UCSD-AML1 (cell line): Measurements from ENCODE around the gene PRCD.
A peak's percentile ranks its signal among the peaks of the same experiment; 100 is the strongest.

Source experiments
- DNase-seq: peaks from one replicate; lab custom pipeline; 2025; ENCODE audit not compliant: unreplicated experiment; lab: John Stamatoyannopoulos, UW

The PRCD gene

DNA sequence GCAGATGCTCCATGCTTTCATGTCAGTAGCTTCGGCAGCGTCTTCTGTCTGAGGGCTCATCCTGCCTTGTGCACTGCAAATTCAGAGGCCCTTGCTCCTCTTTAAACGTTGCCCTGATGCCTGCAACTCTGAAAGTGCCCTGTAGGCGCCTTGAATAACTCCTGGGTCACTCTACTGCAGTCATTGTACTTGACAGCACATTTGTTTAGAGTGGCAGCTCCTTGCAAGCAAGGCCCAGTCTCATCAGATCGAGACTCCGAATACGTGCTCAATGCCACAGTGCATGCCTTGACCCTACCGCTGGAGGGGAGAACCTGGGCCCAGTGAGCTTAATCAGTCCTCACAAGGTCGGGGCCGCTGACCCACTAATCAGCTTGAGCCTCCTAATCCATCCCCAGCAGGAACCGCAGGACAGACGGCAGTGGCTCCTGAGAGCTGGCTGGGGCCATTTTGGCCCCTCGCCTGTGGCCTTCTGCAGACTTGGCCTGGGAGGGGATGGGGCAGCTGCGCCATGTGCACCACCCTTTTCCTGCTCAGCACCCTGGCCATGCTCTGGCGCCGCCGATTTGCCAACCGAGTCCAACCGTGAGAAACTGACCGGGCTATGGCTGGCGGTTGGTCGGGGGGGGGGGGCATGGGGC is at the start of gene PRCD:
PRCD (plus strand) TSS at position 414 of the 641 bp plus-strand sequence; CDS start at position 512, 98 bp downstream.
- DNase-seq, result no peak

GRCh38 chr17:76490112-76490710 is 49.6 kb upstream of the PRCD start:
- DNase-seq, result no peak

DNA sequence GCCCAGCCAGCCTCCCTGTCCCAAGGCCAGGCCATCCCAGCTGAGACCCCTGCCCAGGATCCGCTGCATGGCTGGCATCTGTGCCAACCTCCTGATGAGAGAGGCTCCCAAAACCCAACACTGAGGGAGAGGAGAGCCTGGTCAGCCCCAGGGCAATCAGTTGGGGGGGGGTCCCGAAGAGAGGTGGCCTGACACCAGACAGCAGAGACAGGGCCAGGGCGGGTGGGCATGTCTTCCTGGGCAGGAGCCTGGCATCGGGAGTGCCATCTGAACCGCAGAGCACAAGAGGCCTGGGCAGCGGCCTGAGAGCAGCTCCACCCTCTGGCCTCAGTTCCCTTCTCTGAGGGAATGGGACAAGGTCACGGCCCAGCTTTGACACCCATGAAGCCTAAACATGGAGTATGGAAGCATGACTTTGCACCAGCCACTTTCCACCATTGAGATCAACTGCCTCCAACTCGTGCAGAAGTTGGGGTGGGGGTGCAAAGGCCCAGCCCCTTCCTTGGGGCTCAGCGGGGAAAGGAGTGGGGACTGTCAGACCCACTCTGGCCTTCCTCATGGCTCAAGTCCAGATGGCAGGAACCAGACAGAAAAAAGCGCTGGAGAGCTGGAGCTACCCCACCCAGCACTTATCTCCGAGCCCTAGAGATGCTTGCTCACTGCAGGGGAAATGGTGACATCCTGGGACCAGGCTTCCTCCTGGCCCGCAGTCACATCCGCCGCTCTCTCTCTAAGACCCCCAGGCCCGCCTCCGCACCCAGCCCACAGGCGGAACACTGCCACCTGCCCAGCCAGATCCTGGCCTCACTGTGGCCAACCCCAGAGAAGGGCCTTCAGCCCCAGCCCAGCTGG is 48.3 kb upstream of the PRCD start:
- DNase-seq, result peak; percentile 74

- DNase-seq, result peak; percentile 71
Measured at GRCh38 chr17:76492123-76492988, 47.5 kb upstream of the PRCD start.

DNA sequence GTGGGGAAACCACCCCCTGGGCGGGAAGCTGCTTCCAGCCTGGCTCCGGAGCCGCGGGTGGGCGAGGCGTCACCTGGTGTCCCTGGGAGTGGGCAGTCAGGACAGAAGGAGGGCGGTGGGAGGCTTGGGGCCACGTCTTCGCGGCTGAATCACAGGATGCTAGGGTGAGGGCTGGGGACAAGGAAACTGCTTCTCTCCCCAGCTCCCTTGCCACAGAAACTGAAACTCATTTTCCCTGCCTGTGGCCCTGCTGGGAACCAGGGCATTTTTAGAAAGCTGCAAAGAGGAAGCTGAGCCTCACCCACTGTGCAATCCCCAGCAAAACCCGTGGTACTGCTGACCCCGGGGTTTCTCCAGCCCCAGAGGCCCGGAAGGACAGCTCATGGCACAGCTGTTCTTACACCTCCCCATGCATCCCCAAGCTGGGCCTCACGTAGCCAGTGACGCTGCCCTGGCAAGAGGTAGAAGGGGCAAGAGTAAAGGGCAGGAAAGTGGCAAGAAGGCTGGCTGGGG is 46.8 kb upstream of the PRCD start:
- peak; percentile 78 for DNase-seq

GRCh38 chr17:76493505-76494167 is 46.2 kb upstream of the PRCD start:
- no peak for DNase-seq

- no peak for DNase-seq
Measured at GRCh38 chr17:76495663-76496400, 44.0 kb upstream of the PRCD start.

DNA sequence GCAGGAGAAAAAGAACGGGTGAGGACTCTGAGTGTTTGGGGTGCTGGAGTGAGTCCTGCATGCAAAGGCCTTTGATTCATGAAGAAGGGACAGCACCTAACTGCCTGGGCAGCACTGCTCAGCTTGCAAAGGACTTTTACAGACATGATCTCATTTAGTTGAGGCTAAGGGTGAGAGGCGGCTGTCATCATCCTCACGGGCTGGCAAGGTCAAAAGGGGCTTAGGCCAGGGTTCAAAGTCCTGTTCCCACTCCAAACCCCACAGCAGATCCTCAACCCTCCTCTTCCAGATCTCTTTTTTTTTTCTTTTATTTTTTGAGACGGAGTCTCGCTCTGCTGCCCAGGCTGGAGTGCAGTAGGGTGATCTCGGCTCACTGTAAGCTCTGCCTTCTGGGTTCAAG is 43.4 kb upstream of the PRCD start:
- DNase-seq, result no peak

GRCh38 chr17:76497699-76497978 is 42.2 kb upstream of the PRCD start:
- DNase-seq, result no peak

DNA sequence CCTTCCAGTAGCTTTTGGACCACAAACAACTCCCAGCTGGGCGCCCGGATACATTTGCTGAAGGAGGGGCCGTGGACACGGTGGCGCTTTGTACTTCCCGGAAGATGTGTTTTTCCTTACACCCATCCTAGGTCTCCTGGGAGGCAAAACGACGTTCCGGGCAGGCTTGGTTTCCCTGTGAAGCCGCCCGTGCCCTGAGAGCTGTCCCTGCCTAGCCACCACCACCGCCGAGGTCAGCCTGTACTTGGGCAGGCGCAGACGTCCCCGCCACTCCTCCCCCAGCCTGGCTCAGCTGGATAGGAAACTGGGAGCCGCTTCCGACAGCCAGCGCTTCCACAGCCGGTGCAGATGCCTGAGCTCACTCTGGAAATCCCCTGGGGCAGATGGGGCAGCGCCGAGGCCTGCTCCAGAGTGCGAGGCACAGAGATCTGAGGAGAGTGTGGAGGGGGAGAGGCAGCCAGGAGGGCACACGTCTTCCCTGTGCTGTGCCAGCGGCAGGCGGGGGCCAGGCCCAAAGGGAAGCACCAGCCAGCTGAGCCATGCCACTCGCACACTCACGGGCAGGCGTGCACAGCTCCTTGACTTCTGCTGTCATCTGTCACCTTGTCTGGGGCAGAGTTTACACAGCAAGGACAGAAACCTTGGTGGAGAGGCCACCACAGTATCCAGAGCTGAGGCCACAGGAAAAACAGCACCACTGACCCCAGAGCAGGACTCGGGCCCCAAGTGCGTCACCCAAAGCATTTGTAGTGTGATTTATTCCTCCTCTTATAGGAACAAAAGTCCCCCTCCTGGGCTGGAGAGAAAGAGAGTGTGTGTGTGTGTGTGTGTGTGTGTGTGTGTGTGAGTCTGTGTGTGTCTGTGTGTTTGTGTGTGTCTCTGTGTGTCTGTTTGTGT is 41.6 kb upstream of the PRCD start:
- no peak for DNase-seq

DNA sequence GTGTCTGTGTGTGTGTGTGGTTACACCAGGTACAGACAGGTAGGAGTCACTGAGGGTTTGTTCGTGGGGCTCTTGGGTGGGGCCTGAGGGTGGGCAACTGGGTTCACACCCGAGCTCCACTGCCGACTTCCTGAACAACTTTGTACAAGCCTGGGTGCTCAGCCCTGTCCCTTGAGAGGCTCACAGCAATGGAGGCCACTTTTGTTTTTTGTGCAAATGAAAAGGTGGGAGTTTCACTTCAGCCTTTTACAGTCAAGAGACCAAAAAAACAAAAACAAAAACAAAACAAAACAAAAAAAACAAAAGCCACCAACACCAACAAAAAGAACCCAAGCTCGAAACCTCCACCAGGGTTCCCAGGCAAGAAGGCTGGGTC is 41.0 kb upstream of the PRCD start:
- DNase-seq, result no peak

DNA sequence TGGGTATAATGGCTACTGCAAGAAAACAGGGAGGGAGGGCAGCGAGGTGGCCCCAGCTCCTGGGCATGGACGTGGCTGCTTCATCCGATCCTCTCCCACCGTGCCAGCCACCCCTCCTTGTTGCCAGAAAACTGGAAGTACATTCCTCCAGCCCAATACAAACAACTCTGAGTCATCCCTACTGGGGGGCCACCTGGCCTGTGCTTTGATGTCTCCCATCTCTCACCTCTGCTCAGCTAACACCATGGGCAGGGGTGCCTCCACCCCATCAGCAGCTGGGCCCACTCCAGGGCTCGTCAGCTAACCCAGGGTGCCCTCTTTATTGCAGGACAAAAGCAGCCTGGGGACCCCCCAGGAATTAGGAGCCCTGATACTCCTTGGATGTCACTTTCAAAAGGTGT is 40.6 kb upstream of the PRCD start:
- no peak for DNase-seq

GRCh38 chr17:76500074-76500746 is 39.6 kb upstream of the PRCD start:
- DNase-seq, result no peak

GRCh38 chr17:76500747-76501017 is 39.2 kb upstream of the PRCD start:
- DNase-seq, result no peak

- peak; percentile 89 for DNase-seq
Measured at GRCh38 chr17:76501018-76501826, 38.6 kb upstream of the PRCD start, which contains the start of gene RHBDF2. Gene RHBDF2, minus strand, starts transcription at chr17:76501423. Its CDS starts 19,899 bp downstream, at chr17:76481524.

DNA sequence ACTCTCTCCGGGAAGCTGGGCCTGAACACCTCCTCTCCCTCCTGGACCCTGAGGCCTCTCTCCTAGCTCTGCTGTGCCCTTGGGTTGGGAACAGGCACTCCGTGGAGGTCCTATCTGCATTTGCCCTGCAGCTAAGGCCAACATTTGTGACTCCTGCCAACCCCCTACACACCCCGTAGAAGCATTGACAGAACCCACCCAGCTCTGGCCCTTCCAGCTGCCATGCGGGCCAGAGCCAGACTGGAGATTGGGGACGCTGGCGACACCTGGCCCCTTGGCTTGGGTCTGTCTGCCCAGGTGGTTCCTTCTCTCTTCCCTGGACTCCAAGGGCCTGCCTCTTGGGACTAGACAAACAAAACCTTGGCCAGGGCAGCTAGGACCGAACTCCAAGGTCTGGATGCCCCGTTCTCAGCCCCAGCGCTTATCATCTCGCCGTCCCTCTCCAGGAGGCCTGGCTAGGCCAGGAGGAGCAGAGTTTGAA is 38.0 kb upstream of the PRCD start:
- no peak for DNase-seq

GRCh38 chr17:76502341-76503211 is 37.3 kb upstream of the PRCD start:
- DNase-seq, result no peak
